A673 (cell line): Measurements from ENCODE around the gene HMGN4. TPM values are rescaled to one million over a fixed set of nuclear protein-coding genes. Genes with fewer than 3 reads are reported as not detected.
A peak's percentile ranks its signal among the peaks of the same experiment; 100 is the strongest.

ENCODE experiments used
- BruUV-seq: library from RNA; stranded (reverse); fragments of 400-500 nt; replicated peaks from 2 replicates; lab custom pipeline; 2021; lab: Mats Ljungman, UMichigan
- CTCF ChIA-PET: fragments of 300-600 bp; sonication (Branson Sonifier 250); formaldehyde crosslinking; loops from one replicate; lab custom pipeline; 2022; ENCODE audit warnings: antibody characterized with exemption; lab: Charles Lee
- POLR2A ChIA-PET: fragments of 300-600 bp; sonication (Branson Sonifier 250); formaldehyde crosslinking; loops from one replicate; lab custom pipeline; 2022; ENCODE audit warnings: antibody characterized with exemption; ENCODE audit not compliant: low non-redundant PET; lab: Charles Lee
- DNase-seq: peaks from one replicate; pipeline ENCODE4 v3.0.0-alpha.2; 2015; ENCODE audit warnings: low spot score
- H3K27ac ChIP-seq: fragments of 200-600 bp; sonication (generic); 2 replicates; pipeline ENCODE4 v1.5.1; 2016; ENCODE audit warnings: mixed run types, low read depth, mild to moderate bottlenecking, mixed read lengths, antibody characterized with exemption, low read length; ENCODE audit not compliant: poor library complexity, severe bottlenecking
- H3K27me3 ChIP-seq: fragments of 200-600 bp; sonication (generic); replicated peaks from 2 replicates; pipeline ENCODE4 v1.6.1; 2017; ENCODE audit warnings: mixed run types, low read depth, mild to moderate bottlenecking, mixed read lengths, antibody characterized with exemption, low read length; ENCODE audit not compliant: insufficient read depth, poor library complexity
- H3K36me3 ChIP-seq: fragments of 200-600 bp; sonication (generic); 2 replicates; pipeline ENCODE4 v1.6.1; 2016; ENCODE audit warnings: mixed run types, mild to moderate bottlenecking, mixed read lengths, antibody characterized with exemption, low read length; ENCODE audit not compliant: insufficient read depth, poor library complexity, severe bottlenecking
- H3K4me1 ChIP-seq: fragments of 200-600 bp; sonication (generic); 2 replicates; pipeline ENCODE4 v1.6.1; 2017; ENCODE audit warnings: mixed run types, mild to moderate bottlenecking, mixed read lengths, antibody characterized with exemption, low read length; ENCODE audit not compliant: insufficient read depth, poor library complexity, severe bottlenecking
- H3K4me3 ChIP-seq: fragments of 200-600 bp; sonication (generic); 2 replicates; pipeline ENCODE4 v1.5.1; 2016; ENCODE audit warnings: low read depth, mixed run types, mild to moderate bottlenecking, mixed read lengths, low read length; ENCODE audit not compliant: poor library complexity, severe bottlenecking
- H3K9me3 ChIP-seq: fragments of 200-600 bp; sonication (generic); 2 replicates; pipeline ENCODE4 v1.6.1; 2016; ENCODE audit warnings: mixed run types, low read depth, mild to moderate bottlenecking, mixed read lengths, antibody characterized with exemption, low read length; ENCODE audit not compliant: poor library complexity, severe bottlenecking
- EZH2 ChIP-seq: fragments of 200-600 bp; sonication (generic); IDR thresholded peaks from 2 replicates; pipeline ENCODE4 v1.6.1; 2017; ENCODE audit warnings: borderline replicate concordance, low read depth, mild to moderate bottlenecking, mixed read lengths, antibody characterized with exemption, low read length; ENCODE audit not compliant: poor library complexity, severe bottlenecking
- intact Hi-C: fragments of 100-400 bp; cut with micrococcal nuclease; formaldehyde crosslinking; loops from one replicate; pipeline ENCODE4 v1.10.0; 2022; ENCODE audit not compliant: unreplicated experiment
- total RNA-seq: library from RNA; stranded (reverse); gene quantifications from 2 replicates; pipeline ENCODE4 v1.2.3, GENCODE V29; 2021
- TF ChIP-seq, protein P1 (sequence below): fragments of 300-800, 200-600 bp; sonication (generic); conservative IDR thresholded peaks from 2 replicates; pipeline ENCODE4 v1.5.1; 2017; ENCODE audit warnings: low read depth, mild to moderate bottlenecking, antibody characterized with exemption, low read length, moderate library complexity, mixed read lengths

HMGN4 gene
- total RNA-seq, 1 experiment from 2014 or later: 58.6 TPM

DNA sequence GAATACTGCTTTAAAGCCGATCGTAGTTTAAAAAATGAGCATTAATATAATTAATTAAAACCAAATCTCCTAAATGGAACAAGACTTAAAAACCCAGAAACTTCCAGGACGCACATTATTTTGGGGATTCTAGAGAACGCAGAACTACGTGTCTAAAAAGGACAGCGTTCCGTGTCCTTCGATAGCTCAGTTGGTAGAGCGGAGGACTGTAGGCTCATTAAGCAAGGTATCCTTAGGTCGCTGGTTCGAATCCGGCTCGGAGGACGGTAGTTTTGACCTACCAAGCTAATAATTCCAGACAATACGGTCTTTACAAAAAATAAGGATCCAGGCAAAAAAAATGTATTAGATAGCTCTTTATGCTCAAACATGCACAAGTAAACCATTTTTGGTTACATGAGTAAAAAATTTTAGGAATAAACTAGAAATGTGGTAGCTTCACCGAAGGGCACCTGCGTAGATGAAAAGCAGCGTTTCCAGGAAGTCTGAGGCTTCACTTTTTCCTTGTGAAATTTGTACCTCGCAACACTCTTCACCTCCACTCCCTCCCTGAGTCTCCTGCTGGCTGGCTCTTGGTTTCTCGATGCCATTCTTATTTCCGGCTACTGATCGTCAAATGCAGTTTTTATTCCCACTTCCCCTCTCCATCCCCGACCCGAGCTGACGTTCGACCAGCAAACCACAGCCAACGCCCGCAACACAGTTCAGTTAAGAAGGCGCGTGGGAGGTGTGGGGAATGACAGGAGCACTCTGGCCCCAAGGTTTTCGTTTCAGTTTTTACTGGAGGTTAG lies 39.0 kb downstream of the HMGN4 start:
- peaks cover 4% of the 10 kb centered on the region for H3K9me3 ChIP-seq
- no TSS peak for BruUV-seq
- CTCF ChIA-PET: interaction anchor here (0.6 to 2.4 kb wide), 3 partner anchors 19 to 1219 kb away, joined by 3 to 15 read pairs (median 4); no protein-coding TSS in a partner anchor
- intact Hi-C loops: loop anchor here (2.0 kb wide), 1 partner anchor 18 kb away; no protein-coding TSS in a partner anchor
- peak overlapping the region; percentile 54 for H3K4me3 ChIP-seq
- no peaks in the 10 kb centered on the region for H3K36me3 ChIP-seq
- peaks cover 8% of the 10 kb centered on the region for H3K4me1 ChIP-seq
- H3K27ac ChIP-seq: peak overlapping the region; percentile 36
- no peaks in the 10 kb centered on the region for H3K27me3 ChIP-seq
- peak; percentile 88 for DNase-seq
- TF ChIP-seq, protein P1, sequence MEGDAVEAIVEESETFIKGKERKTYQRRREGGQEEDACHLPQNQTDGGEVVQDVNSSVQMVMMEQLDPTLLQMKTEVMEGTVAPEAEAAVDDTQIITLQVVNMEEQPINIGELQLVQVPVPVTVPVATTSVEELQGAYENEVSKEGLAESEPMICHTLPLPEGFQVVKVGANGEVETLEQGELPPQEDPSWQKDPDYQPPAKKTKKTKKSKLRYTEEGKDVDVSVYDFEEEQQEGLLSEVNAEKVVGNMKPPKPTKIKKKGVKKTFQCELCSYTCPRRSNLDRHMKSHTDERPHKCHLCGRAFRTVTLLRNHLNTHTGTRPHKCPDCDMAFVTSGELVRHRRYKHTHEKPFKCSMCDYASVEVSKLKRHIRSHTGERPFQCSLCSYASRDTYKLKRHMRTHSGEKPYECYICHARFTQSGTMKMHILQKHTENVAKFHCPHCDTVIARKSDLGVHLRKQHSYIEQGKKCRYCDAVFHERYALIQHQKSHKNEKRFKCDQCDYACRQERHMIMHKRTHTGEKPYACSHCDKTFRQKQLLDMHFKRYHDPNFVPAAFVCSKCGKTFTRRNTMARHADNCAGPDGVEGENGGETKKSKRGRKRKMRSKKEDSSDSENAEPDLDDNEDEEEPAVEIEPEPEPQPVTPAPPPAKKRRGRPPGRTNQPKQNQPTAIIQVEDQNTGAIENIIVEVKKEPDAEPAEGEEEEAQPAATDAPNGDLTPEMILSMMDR: no peak
- TF ChIP-seq EZH2: no peak
- POLR2A ChIA-PET: interaction anchor here (0.5 kb wide), 2 partner anchors 9 to 304 kb away, joined by 3 read pairs; a partner anchor contains a TSS

DNA sequence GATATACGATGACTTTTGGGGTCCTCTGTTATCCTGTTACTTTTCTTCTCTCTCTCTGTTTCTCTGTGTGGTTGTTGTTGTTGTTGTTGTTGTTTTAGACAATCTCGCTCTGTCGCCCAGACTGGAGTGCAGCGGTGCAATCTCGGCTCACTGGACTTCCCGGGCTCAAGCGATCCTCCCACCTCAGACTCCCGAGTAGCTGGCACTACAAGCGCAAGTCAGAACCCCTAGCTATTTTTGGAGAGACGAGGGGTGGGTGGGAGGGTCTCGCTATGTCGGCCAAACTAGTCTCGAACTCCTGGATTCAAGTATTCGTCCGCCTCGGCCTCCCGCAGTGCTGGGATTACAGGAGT lies 39.5 kb downstream of the HMGN4 start:
- no TSS peak for BruUV-seq
- intact Hi-C loops: loop anchor here (2.0 kb wide), 1 partner anchor 17 kb away; no protein-coding TSS in a partner anchor
- no peak overlapping the region for H3K27ac ChIP-seq
- TF ChIP-seq, protein P1: no peak
- TF ChIP-seq EZH2: no peak
- ChIA-PET POLR2A (no interaction called here), CTCF (interaction anchor here (2.4 kb wide), 1 partner anchor 18 kb away, joined by 15 read pairs; no protein-coding TSS in a partner anchor)
- H3K4me1 ChIP-seq: peaks cover 8% of the 10 kb centered on the region
- H3K27me3 ChIP-seq: no peaks in the 10 kb centered on the region
- no peaks in the 10 kb centered on the region for H3K36me3 ChIP-seq
- peaks cover 4% of the 10 kb centered on the region for H3K9me3 ChIP-seq
- peak overlapping the region; percentile 54 for H3K4me3 ChIP-seq
- DNase-seq: no peak

DNA sequence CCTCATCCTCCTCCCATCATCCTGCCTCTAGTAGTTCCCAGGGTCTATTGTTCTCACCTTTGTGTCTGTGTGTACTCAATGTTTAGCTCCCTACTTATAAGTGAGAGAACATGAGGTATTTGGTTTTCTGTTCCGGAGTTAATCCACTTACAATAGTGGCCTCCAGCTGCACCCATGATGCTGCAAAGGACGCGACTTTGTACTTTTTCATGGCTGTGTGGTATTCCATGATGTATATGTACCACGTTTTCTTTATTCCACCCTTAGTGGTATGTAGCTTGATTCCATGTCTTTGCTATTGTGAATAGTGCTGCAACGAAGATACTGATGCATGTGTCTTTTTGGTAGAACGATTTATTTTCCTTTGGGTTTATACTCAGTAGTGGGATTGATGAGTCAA lies 40.1 kb downstream of the HMGN4 start:
- intact Hi-C loops: no loop called here
- Histone ChIP-seq H3K4me3 (no peak overlapping the region), H3K27me3 (no peaks in the 10 kb centered on the region), H3K36me3 (no peaks in the 10 kb centered on the region), H3K9me3 (peaks cover 4% of the 10 kb centered on the region), H3K4me1 (peaks cover 5% of the 10 kb centered on the region), H3K27ac (no peak overlapping the region)
- no TSS peak for BruUV-seq
- ChIA-PET CTCF (no interaction called here), POLR2A (no interaction called here)
- no peak for TF ChIP-seq EZH2
- TF ChIP-seq, protein P1: no peak
- no peak for DNase-seq
